Activated CD8-positive, alpha-beta memory T cell treated with anti-CD3 and anti-CD28 coated beads, Interleukin-2, amount 50 U/mL, for 48 hours (primary cell): ENCODE measurements around the gene OR8A1.
"Not testable (repeated sequence)": the region's sequence is repeated elsewhere in the genome, so short reads cannot be mapped to it uniquely, and the experiment has no call there.

Experiments
- DNase-seq: peaks from one replicate; pipeline ENCODE4 v3.0.0-alpha.2; 2020

The OR8A1 gene

GRCh38 chr11:124597626-124598025, 27.8 kb downstream of the OR8A1 start:
- DNase-seq, result no peak

- DNase-seq, result no peak
Measured at GRCh38 chr11:124600621-124601320, 31.0 kb downstream of the OR8A1 start.

GRCh38 chr11:124602193-124602592, 32.4 kb downstream of the OR8A1 start:
- DNase-seq, result no peak

GRCh38 chr11:124602723-124603122, 32.9 kb downstream of the OR8A1 start:
- not testable (repeated sequence) for DNase-seq

GRCh38 chr11:124605719-124606118, 35.9 kb downstream of the OR8A1 start:
- no peak for DNase-seq

GRCh38 chr11:124608147-124608546, 38.4 kb downstream of the OR8A1 start:
- DNase-seq, result no peak

GRCh38 chr11:124610295-124610694, 40.5 kb downstream of the OR8A1 start:
- no peak for DNase-seq

- no peak for DNase-seq
Measured at GRCh38 chr11:124611064-124611463, 41.3 kb downstream of the OR8A1 start, which contains the start of gene PANX3. Gene PANX3 (plus strand): TSS chr11:124611428. CDS start chr11:124611557, 129 bp downstream.

- DNase-seq, result no peak
Measured at GRCh38 chr11:124612045-124612444, 42.2 kb downstream of the OR8A1 start.

GRCh38 chr11:124612567-124613246, 42.9 kb downstream of the OR8A1 start:
- DNase-seq, result no peak

GRCh38 chr11:124618863-124619262, 49.1 kb downstream of the OR8A1 start:
- no peak for DNase-seq
